Gastrocnemius medialis (tissue), 4 donors: ENCODE results near the gene SRRM3. TPM values are rescaled to one million over a fixed set of nuclear protein-coding genes. Genes with fewer than 3 reads are reported as not detected.

ENCODE experiments used
- ATAC-seq, 2 donors: fragments of 150-250 bp; one replicate each; pipeline ENCODE4 v1.9.1; 2016
- DNase-seq, 2 donors: peaks; one replicate each; pipeline ENCODE4 v3.0.0-alpha.2; 2019
- H3K27ac ChIP-seq, 4 donors: fragments of 200-600 bp; sonication (generic); 1 replicate in 1 of 4; 2 replicates in 3 of 4; pipeline ENCODE4 v1.5.1; 2016 to 2018; ENCODE audit warnings: mild to moderate bottlenecking in 2 of 4, moderate library complexity in 1 of 4
- H3K27me3 ChIP-seq, 3 donors: fragments of 200-600 bp; sonication (generic) in 2 of 3; 1 replicate in 1 of 3; 2 replicates in 2 of 3; pipeline versions ENCODE4 v1.5.1 to v1.6.0; 2016 to 2019; ENCODE audit warnings: mild to moderate bottlenecking in 1 of 3, moderate library complexity in 1 of 3
- H3K36me3 ChIP-seq, 2 donors: fragments of 200-600 bp; sonication (generic) in 1 of 2; one replicate each; pipeline ENCODE4 v1.5.1; 2017 to 2018
- H3K4me1 ChIP-seq, 2 donors: fragments of 200-600 bp; sonication (generic) in 1 of 2; one replicate each; pipeline ENCODE4 v1.5.1; 2016 to 2017; ENCODE audit warnings: mild to moderate bottlenecking in 2 of 2
- H3K4me3 ChIP-seq, 4 donors: fragments of 200-600 bp; sonication (generic) in 3 of 4; 1 replicate in 1 of 4; 2 replicates in 3 of 4; pipeline ENCODE4 v1.5.1; 2016 to 2019; ENCODE audit warnings: mild to moderate bottlenecking in 2 of 4
- H3K9me3 ChIP-seq, 3 donors: fragments of 200-600 bp; sonication (generic) in 2 of 3; 1 replicate in 1 of 3; 2 replicates in 2 of 3; pipeline ENCODE4 v1.5.1; 2016 to 2019
- POLR2A ChIP-seq, 2 donors: fragments of 450-650 bp; IDR thresholded peaks; one replicate each; pipeline ENCODE4 v1.6.1; 2017; ENCODE audit warnings: antibody characterized with exemption in 2 of 2, mild to moderate bottlenecking in 2 of 2, moderate library complexity in 2 of 2
- in situ Hi-C, 4 donors: fragments of 200-750 bp; cut with MboI; loops; one replicate each; pipeline versions ENCODE4 v1.15.0 to v1.8.0; 2017; ENCODE audit warnings: low sequenced_read_pairs in 4 of 4
- intact Hi-C: fragments of 100-400 bp; cut with DNase I; formaldehyde crosslinking; loops from one replicate; pipeline ENCODE4 v1.15.1; 2023; ENCODE audit warnings: low total_unique reads
- total RNA-seq, 4 donors: library from RNA; depleted of rRNA; stranded (reverse); fragments of >200 nt; gene quantifications; one replicate each; pipeline versions ENCODE4 v1.1.0 to v1.2.3, GENCODE V29; 2016
- TF ChIP-seq, protein P1 (sequence below), 5 experiments: fragments of 450-650 bp in 3 of 5; fragments of 200-600 bp in 2 of 5; sonication (generic) in 2 of 5; IDR thresholded peaks in 4 of 5; conservative IDR thresholded peaks in 1 of 5; 1 replicate in 4 of 5; 2 replicates in 1 of 5; pipeline ENCODE4 v1.5.1; 2016 to 2019; ENCODE audit warnings: antibody characterized with exemption in 5 of 5, mild to moderate bottlenecking in 3 of 5, moderate library complexity in 3 of 5

Gene SRRM3
- total RNA-seq, 4 donors from 2014 or later = 0.53 to 1.2 (median 0.84) TPM

DNA sequence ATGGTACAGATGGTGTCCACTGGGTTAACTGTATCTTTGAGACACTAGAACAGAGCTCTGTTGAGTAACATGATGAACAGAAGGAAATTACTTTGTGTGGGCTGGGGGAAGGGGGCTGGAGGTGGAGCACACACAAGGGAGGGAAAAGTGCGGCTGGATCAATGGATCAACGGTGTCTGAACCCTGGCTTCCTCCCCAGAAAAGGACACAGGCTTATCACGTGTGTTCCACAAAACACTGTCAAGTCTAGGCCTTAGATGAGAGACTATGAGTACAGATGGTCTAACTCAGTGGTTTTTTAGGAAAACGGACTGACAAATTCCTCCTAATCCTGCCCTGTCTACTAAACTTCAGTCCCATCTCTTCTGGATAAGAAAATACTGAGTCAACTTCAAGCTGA lies 128.6 kb downstream of the SRRM3 start:
- DNase-seq (no peak), ATAC-seq (no peak)
- peak overlapping the region; percentile 97 to 100 (median 98) for H3K27ac ChIP-seq
- no peaks in the 10 kb centered on the region for H3K27me3 ChIP-seq
- intact Hi-C loops = no loop called here
- H3K4me1 ChIP-seq = peaks cover 82 to 86% of the 10 kb centered on the region in 2 donors
- H3K4me3 ChIP-seq = no peak overlapping the region
- TF ChIP-seq, protein P1, sequence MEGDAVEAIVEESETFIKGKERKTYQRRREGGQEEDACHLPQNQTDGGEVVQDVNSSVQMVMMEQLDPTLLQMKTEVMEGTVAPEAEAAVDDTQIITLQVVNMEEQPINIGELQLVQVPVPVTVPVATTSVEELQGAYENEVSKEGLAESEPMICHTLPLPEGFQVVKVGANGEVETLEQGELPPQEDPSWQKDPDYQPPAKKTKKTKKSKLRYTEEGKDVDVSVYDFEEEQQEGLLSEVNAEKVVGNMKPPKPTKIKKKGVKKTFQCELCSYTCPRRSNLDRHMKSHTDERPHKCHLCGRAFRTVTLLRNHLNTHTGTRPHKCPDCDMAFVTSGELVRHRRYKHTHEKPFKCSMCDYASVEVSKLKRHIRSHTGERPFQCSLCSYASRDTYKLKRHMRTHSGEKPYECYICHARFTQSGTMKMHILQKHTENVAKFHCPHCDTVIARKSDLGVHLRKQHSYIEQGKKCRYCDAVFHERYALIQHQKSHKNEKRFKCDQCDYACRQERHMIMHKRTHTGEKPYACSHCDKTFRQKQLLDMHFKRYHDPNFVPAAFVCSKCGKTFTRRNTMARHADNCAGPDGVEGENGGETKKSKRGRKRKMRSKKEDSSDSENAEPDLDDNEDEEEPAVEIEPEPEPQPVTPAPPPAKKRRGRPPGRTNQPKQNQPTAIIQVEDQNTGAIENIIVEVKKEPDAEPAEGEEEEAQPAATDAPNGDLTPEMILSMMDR (IDR thresholded peaks at IDR 0.05 in 4 of 5, conservative IDR thresholded peaks at IDR 0.05 in 1 of 5) = no peak
- TF ChIP-seq POLR2A (IDR thresholded peaks at IDR 0.05) = no peak
- in situ Hi-C loops = no loop called here
- peaks cover 2 to 27% of the 10 kb centered on the region in 2 donors for H3K36me3 ChIP-seq
- no peaks in the 10 kb centered on the region for H3K9me3 ChIP-seq

DNA sequence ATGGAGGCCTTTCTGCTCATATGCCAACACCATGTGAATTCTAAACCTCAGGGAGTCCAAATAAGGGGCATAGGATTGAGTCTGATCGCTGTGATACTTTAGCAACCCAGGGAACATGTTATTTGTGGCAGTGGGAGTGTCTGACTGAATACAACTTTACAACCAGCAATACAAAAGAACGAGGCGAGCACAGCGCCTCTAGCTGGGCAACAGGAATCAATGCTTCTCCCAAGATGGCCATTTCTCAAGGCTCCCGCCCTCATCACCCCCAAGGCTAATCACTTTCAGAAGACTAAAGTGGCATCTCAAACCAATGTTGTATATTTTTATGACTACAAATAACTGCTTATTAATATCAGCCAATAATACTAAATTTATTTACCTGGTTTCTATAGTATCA lies 129.0 kb downstream of the SRRM3 start:
- Histone ChIP-seq H3K4me3 (no peak overlapping the region), H3K27ac (peak overlapping the region; percentile 97 to 100 (median 98)), H3K27me3 (no peaks in the 10 kb centered on the region), H3K9me3 (no peaks in the 10 kb centered on the region), H3K4me1 (peaks cover 85 to 87% of the 10 kb centered on the region in 2 donors), H3K36me3 (peaks cover 2 to 23% of the 10 kb centered on the region in 2 donors)
- ATAC-seq = no peak
- no peak for DNase-seq
- TF ChIP-seq POLR2A (IDR thresholded peaks at IDR 0.05) = no peak
- TF ChIP-seq, protein P1 (IDR thresholded peaks at IDR 0.05 in 4 of 5, conservative IDR thresholded peaks at IDR 0.05 in 1 of 5) = no peak
- intact Hi-C loops (no loop called here), in situ Hi-C loops (no loop called here)

DNA sequence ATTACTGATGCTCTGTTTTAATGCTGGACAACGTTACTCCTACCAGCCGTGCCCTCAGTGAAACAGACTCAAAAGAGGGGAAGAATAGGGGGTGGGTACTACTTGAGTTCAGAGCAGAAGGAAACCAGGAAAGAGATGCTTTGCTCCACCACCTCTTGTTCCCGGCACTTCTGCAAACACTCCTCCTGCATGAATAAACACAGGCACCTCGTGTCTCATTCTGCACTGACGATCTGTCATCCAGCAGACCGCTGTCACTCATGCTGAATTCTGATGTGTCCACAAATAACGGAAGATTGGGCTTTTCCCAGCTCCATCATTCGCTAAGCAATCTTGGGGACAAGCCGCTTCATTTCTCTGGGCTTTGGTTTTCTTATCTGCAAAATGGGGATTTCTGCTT lies 130.4 kb downstream of the SRRM3 start:
- no peaks in the 10 kb centered on the region for H3K27me3 ChIP-seq
- no peak overlapping the region for H3K4me3 ChIP-seq
- H3K4me1 ChIP-seq = peaks cover 88 to 90% of the 10 kb centered on the region in 2 donors
- H3K36me3 ChIP-seq = peaks cover 2 to 15% of the 10 kb centered on the region in 2 donors
- no peaks in the 10 kb centered on the region for H3K9me3 ChIP-seq
- peak overlapping the region; percentile 97 to 100 (median 98) for H3K27ac ChIP-seq
- ATAC-seq (peak in 1 of 2 donors; percentile 24), DNase-seq (no peak)
- TF ChIP-seq, protein P1 (IDR thresholded peaks at IDR 0.05 in 4 of 5, conservative IDR thresholded peaks at IDR 0.05 in 1 of 5) = no peak
- in situ Hi-C loops = no loop called here
- intact Hi-C loops = no loop called here

DNA sequence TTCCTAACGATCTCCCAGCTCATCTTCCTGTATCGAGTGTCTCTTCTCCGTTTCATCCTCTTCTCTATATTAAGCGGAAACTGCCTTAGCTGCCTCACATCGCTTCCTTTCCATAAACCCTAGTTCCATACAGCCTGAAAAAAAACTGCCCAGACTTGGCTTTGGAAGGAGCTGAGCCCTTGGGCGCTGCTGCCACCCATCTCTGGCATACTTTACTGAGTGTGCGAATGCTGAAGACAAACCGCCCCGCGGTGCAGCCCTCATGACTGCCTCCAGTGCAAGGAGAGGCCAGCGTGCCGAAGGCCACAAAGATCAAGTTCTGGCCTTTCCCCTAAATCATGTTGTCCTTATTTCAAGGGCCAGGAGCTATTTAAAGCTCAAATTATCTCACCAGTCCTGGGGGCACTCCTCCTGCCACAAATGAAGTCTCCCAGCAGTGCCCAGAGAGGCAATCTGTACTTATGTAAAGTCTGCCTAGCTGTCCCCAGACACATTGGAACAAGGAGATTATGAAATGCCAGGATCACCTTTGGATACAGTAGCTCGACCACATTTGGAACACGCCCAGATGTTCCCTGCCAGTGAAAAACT lies 131.9 kb downstream of the SRRM3 start:
- H3K4me3 ChIP-seq = peak overlapping the region in 3 of 4 donors; percentile 7 to 26 (median 16)
- in situ Hi-C loops (no loop called here), intact Hi-C loops (loop anchor here (1.0 kb wide), 2 partner anchors 10 to 19 kb away; no protein-coding TSS in a partner anchor)
- H3K4me1 ChIP-seq = peaks cover 85 to 91% of the 10 kb centered on the region in 2 donors
- peaks cover 2 to 15% of the 10 kb centered on the region in 2 donors for H3K36me3 ChIP-seq
- H3K9me3 ChIP-seq = no peaks in the 10 kb centered on the region
- peak; percentile 78 to 92 for DNase-seq
- H3K27ac ChIP-seq = peak overlapping the region; percentile 97 to 100 (median 98)
- H3K27me3 ChIP-seq = no peaks in the 10 kb centered on the region
- peak; percentile 89 to 93 for ATAC-seq
- TF ChIP-seq, protein P1 (IDR thresholded peaks at IDR 0.05 in 4 of 5, conservative IDR thresholded peaks at IDR 0.05 in 1 of 5) = no peak
- TF ChIP-seq POLR2A (IDR thresholded peaks at IDR 0.05) = peak; percentile 8 to 65
